Activated CD4-positive, alpha-beta T cell treated with anti-CD3 and anti-CD28 coated beads, Interleukin-2, amount 50 U/mL, for 24 hours (primary cell): ENCODE data around the gene MRM1.

Source experiments
- DNase-seq, 2 donors: peaks; one replicate each; pipeline ENCODE4 v3.0.0-alpha.2; 2020; ENCODE audit warnings: low read depth in 1 of 2, low spot score in 1 of 2

The MRM1 gene

GRCh38 chr17:36629970-36630502 lies 28.7 kb downstream of the MRM1 start:
- DNase-seq = no peak

GRCh38 chr17:36631022-36631421 lies 29.6 kb downstream of the MRM1 start:
- no peak for DNase-seq

- no peak for DNase-seq
Observed at GRCh38 chr17:36632916-36633771, 31.8 kb downstream of the MRM1 start.

GRCh38 chr17:36640346-36640745 lies 39.0 kb downstream of the MRM1 start:
- DNase-seq = no peak

GRCh38 chr17:36640836-36641235 lies 39.5 kb downstream of the MRM1 start:
- DNase-seq = no peak

- DNase-seq = no peak
Observed at GRCh38 chr17:36641331-36641876, 40.0 kb downstream of the MRM1 start.

GRCh38 chr17:36641877-36642845 lies 40.8 kb downstream of the MRM1 start:
- DNase-seq = no peak

GRCh38 chr17:36643086-36643685 lies 41.8 kb downstream of the MRM1 start:
- DNase-seq = no peak

GRCh38 chr17:36645422-36645821 lies 44.0 kb downstream of the MRM1 start:
- DNase-seq = no peak

GRCh38 chr17:36647636-36648035 lies 46.3 kb downstream of the MRM1 start:
- no peak for DNase-seq

GRCh38 chr17:36650096-36650775 lies 48.9 kb downstream of the MRM1 start:
- DNase-seq = no peak

GRCh38 chr17:36653374-36653773 lies 52.0 kb downstream of the MRM1 start:
- DNase-seq = no peak

- no peak for DNase-seq
Observed at GRCh38 chr17:36653856-36654255, 52.5 kb downstream of the MRM1 start.

- no peak for DNase-seq
Observed at GRCh38 chr17:36655726-36656125, 54.3 kb downstream of the MRM1 start.

GRCh38 chr17:36657390-36657762 lies 56.0 kb downstream of the MRM1 start:
- DNase-seq = no peak

GRCh38 chr17:36657763-36658490 lies 56.5 kb downstream of the MRM1 start:
- no peak for DNase-seq
